GM12872 (cell line): ENCODE data around the gene CNTN2.

ENCODE experiments used
- TF ChIP-seq, protein P1 (sequence below): IDR thresholded peaks from 3 replicates; pipeline ENCODE4 v1.5.1; 2011; ENCODE audit warnings: low read depth, mild to moderate bottlenecking, low read length, moderate library complexity; ENCODE audit not compliant: insufficient read depth

Gene CNTN2

GRCh38 chr1:205084360-205084759 lies 41.3 kb downstream of the CNTN2 start, which contains the start of gene TMEM81:
Gene TMEM81 (minus strand): TSS chr1:205084460. CDS start chr1:205084320, 140 bp downstream.
- TF ChIP-seq, protein P1, sequence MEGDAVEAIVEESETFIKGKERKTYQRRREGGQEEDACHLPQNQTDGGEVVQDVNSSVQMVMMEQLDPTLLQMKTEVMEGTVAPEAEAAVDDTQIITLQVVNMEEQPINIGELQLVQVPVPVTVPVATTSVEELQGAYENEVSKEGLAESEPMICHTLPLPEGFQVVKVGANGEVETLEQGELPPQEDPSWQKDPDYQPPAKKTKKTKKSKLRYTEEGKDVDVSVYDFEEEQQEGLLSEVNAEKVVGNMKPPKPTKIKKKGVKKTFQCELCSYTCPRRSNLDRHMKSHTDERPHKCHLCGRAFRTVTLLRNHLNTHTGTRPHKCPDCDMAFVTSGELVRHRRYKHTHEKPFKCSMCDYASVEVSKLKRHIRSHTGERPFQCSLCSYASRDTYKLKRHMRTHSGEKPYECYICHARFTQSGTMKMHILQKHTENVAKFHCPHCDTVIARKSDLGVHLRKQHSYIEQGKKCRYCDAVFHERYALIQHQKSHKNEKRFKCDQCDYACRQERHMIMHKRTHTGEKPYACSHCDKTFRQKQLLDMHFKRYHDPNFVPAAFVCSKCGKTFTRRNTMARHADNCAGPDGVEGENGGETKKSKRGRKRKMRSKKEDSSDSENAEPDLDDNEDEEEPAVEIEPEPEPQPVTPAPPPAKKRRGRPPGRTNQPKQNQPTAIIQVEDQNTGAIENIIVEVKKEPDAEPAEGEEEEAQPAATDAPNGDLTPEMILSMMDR, result no peak

DNA sequence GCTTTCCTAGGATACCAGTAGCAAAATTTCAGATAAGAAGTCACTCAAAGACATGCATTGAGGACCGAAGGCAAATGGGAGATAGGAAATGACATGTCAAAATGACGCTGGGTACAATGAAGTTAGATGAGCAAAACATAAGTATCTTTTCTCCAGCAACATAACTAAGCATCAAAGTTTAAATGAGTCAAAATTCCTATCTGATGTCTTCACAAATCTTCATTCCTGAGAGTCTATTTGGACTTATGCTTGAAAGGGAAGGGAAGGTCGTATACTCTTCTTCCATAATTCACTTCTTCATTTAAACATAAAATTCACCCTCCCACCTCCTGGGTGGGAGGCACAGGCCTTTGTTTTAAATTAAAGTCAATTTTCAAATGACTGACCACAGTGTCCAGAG lies 45.3 kb downstream of the CNTN2 start:
- TF ChIP-seq, protein P1, result no peak

DNA sequence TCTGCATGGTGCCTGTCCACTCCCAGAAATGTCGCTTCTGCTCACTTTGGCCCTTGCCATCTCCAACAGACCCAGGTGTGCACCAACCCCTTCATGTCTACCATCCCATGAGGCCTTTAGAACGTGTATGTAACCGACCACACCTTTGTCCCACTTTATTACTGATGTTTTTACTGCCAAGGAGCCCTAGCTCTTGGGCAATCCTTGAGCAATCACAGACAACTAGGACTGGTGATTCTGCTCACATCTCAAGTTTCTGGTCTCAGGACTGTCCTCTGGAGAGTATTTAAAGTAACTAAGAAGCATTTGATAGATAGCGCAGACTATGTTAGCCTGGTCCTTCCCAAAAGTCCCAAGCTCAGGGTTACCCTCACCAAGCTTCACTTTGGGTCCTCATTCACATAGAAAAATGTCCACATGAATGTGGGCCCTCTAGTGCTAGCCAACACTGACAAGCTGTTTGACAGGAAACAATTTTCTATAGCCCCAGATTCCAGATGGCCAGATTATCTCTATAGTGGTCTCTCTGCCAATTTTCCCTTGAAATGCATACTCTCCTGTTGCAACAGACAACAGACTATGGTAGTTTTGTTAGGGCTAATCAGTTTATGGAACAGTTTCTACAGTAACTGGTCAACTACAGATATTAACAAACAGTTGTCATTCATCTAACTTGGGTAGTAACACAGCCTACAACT lies 48.2 kb downstream of the CNTN2 start:
- TF ChIP-seq, protein P1, result no peak

DNA sequence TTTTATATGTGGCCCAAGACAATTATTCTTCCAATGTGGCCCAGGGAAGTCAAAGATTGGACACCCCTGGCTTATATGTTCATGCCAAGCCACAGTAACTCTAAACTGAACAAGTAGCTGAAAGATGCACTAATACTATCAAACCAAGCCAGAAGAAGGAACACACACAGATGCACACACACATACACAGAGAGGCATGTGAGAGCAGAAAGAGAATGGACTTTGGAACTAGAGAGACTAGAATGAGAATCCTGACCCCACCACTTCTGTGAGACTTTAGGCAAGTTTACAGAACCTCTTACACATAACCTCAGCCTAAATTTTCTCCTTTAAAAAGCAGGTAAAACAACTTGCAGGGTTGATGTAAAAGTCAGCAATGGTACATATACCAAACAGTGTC lies 52.4 kb downstream of the CNTN2 start:
- TF ChIP-seq, protein P1, result no peak

- TF ChIP-seq, protein P1, result no peak
Observed at GRCh38 chr1:205098242-205098641, 55.2 kb downstream of the CNTN2 start.

- TF ChIP-seq, protein P1, result no peak
Observed at GRCh38 chr1:205102404-205102803, 59.4 kb downstream of the CNTN2 start.

- TF ChIP-seq, protein P1, result no peak
Observed at GRCh38 chr1:205107327-205107726, 64.3 kb downstream of the CNTN2 start.
